ENCODE results near the gene LCNL1.
A peak's percentile ranks its signal among the peaks of the same experiment; 100 is the strongest.

The LCNL1 gene

DNA sequence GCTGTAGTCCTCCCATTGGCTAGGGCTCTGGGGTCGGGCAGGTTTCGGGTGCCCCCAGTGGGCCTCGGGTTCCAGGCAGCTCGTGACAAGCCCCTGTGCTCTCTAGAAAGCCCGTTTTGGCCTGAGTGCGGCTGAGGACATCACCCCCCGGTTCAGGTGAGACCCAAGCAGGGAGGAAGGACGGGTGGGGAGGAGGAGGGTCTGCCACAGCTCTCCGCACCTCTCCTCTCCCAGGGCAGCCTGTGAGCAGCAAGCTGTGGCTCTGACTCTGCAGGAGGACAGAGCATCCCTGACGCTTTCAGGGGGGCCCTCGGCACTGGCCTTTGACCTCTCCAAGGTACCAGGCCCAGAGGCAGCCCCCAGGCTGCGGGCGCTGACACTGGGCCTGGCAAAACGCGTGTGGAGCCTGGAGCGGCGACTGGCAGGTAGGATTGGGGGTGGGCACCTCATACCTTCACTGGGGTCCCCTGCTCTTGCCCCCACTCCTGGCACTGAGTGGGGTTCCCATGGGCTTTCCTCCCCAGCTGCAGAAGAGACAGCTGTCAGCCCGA, 10.1 kb downstream of the LCNL1 start:
- CTCF ChIA-PET: interaction anchor here (1.0 to 4.9 kb wide), 6 partner anchors 11 to 74 kb away, joined by 3 to 34 read pairs (median 6); partner anchors contain the start of gene FBXW5
- TF ChIP-seq, protein P1, sequence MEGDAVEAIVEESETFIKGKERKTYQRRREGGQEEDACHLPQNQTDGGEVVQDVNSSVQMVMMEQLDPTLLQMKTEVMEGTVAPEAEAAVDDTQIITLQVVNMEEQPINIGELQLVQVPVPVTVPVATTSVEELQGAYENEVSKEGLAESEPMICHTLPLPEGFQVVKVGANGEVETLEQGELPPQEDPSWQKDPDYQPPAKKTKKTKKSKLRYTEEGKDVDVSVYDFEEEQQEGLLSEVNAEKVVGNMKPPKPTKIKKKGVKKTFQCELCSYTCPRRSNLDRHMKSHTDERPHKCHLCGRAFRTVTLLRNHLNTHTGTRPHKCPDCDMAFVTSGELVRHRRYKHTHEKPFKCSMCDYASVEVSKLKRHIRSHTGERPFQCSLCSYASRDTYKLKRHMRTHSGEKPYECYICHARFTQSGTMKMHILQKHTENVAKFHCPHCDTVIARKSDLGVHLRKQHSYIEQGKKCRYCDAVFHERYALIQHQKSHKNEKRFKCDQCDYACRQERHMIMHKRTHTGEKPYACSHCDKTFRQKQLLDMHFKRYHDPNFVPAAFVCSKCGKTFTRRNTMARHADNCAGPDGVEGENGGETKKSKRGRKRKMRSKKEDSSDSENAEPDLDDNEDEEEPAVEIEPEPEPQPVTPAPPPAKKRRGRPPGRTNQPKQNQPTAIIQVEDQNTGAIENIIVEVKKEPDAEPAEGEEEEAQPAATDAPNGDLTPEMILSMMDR (IDR thresholded peaks at IDR 0.05; ENCODE audit: insufficient read depth, low read length, missing control alignments): no peak
- POLR2A ChIA-PET: no interaction called here
- DNase-seq (ENCODE audit: low read depth, low spot score): no peak
- peak overlapping the region; percentile 72 for H3K4me3 ChIP-seq (ENCODE audit: low read depth, low read length)

DNA sequence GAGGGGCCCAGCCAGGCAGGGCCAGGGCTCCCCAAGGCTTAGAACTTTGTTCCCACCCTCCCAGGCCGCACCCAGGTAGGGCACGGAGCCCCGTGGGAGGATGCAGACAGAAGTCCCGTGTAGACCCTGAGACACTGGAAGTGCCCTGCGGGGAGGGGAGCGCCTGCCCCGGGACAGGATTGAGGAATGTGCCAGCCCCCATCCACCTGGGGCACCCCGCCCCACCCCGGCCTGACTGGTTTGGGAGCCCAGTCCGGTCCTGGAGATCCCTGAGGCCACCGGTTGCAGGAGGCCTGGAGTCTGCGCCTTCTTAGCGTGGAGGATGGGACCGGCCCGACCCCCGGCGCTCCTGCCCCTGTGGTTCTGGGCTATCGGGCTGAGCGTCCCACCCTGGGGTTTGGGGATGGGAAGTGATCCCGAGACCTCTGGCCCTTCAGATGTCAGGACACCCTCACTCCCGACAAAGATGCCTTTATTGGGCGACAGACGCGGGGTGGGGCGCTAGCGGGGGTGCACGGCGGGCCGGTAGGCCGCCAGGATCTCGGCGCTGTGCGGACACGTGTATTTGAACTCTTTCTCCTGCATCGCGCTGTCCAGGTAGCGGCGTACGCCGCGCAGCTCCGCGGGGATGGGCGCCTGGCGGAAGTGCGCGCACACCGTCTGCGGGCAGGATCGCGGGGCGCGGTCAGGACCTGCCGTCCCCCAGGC, 11.5 kb downstream of the LCNL1 start:
- no peak for DNase-seq (ENCODE audit: low read depth, low spot score)
- ChIA-PET CTCF (interaction anchor here (1.6 to 4.9 kb wide), 3 partner anchors 20 to 46 kb away, joined by 3 to 34 read pairs (median 6); no protein-coding TSS in a partner anchor), POLR2A (no interaction called here)
- no peak overlapping the region for H3K4me3 ChIP-seq (ENCODE audit: low read depth, low read length)
- TF ChIP-seq, protein P1 (IDR thresholded peaks at IDR 0.05; ENCODE audit: insufficient read depth, low read length, missing control alignments): no peak

DNA sequence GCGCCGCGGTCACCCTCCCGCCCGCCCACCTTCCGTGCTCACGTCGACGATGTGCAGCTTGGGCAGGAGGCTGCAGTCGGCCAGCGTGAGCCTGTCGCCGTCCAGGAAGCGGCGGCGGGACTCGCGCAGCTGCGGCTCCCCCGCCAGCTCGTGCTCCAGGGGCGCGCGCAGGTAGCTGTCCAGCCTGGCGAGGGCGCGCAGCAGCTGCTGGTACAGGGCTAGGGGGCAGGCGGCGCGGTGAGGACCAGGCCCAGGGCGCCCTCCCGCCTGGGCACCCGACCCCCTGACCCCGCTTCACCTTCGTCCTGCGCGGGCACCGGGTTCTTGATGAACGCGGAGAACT, 12.1 kb downstream of the LCNL1 start:
- DNase-seq (ENCODE audit: low read depth, low spot score): no peak
- ChIA-PET POLR2A (no interaction called here), CTCF (interaction anchor here (1.6 to 4.9 kb wide), 2 partner anchors 20 to 34 kb away, joined by 3 to 34 read pairs; no protein-coding TSS in a partner anchor)
- no peak overlapping the region for H3K4me3 ChIP-seq (ENCODE audit: low read depth, low read length)
- TF ChIP-seq, protein P1 (IDR thresholded peaks at IDR 0.05; ENCODE audit: insufficient read depth, low read length, missing control alignments): no peak

DNA sequence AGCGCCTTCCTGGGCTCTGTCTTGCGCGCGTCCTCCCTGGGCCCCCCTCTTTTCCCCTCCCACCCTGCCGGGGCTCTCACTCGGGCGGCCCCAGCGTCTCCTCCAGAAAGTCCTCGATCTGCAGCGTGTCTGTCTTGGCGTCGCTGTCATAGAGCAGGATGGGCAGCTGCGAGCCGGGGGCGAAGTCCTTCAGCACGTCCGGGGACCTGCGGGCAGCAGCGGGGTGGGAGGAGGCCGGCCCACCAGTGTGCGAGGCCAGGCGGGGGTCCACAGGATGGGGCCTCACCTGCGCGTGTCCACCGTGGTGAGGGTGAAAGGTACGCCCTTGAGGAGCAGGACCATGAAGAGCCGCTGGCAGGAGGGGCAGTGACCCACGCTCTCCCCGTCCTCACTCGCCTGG, 12.6 kb downstream of the LCNL1 start:
- CTCF ChIA-PET: interaction anchor here (0.6 to 4.9 kb wide), 5 partner anchors 26 to 50 kb away, joined by 3 to 34 read pairs (median 6); partner anchors contain the start of genes ABCA2 and C8G
- POLR2A ChIA-PET: no interaction called here
- TF ChIP-seq, protein P1 (IDR thresholded peaks at IDR 0.05; ENCODE audit: insufficient read depth, low read length, missing control alignments): no peak
- no peak for DNase-seq (ENCODE audit: low read depth, low spot score)
- no peak overlapping the region for H3K4me3 ChIP-seq (ENCODE audit: low read depth, low read length)

DNA sequence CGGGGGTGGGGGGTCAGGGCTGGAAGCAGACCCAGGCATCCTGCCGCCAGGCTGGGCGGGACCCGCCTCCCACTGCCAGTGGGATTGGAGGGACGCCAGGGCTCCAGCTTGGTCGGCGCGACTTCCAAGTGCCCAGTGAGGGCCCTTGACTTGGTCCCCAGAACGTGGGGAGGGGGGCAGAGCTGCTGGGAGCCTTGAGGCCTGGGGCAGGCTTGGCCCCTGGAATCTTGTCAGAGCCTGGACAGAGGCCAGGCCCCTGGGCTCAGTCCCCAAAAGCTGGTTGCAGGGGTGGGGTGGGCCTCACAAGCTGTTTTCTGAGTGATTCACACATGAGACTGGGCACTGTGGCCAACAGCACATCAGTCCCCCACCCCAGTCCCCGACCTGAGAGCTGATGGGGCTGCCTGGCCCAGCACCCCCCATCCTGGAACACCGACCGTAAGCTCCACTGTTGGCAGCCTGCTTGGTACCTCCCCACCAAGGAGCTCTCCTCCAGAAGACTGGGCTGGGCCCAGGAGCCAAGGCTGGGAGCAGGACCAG, 13.0 kb downstream of the LCNL1 start:
- ChIA-PET CTCF (interaction anchor here (0.6 to 2.5 kb wide), 5 partner anchors 26 to 54 kb away, joined by 3 to 17 read pairs (median 3); partner anchors contain the start of genes ABCA2 and C8G), POLR2A (interaction anchor here (0.8 to 1.6 kb wide), 3 partner anchors 31 to 148 kb away, joined by 3 read pairs; no protein-coding TSS in a partner anchor)
- TF ChIP-seq, protein P1 (IDR thresholded peaks at IDR 0.05; ENCODE audit: insufficient read depth, low read length, missing control alignments): no peak
- DNase-seq (ENCODE audit: low read depth, low spot score): no peak
- peak overlapping the region; percentile 38 for H3K4me3 ChIP-seq (ENCODE audit: low read depth, low read length)
